Ovary (tissue), 3 donors: ENCODE results near the gene PSENEN.

Experiments used
- EP300 ChIP-seq: sonication (generic); formaldehyde crosslinking; IDR thresholded peaks from one replicate; pipeline ENCODE4 v1.6.1; 2017; ENCODE audit warnings: antibody characterized with exemption
- TF ChIP-seq, protein P1 (sequence below), 3 donors: fragments of 450-650 bp in 2 of 3; fragments of 200-600 bp in 1 of 3; IDR thresholded peaks; one replicate each; pipeline versions ENCODE4 v1.5.1 to v1.8.0; 2016 to 2022; ENCODE audit warnings: antibody characterized with exemption in 3 of 3, mild to moderate bottlenecking in 1 of 3
- donor health status: DM: no; HTN: no; CAD: no.

DNA sequence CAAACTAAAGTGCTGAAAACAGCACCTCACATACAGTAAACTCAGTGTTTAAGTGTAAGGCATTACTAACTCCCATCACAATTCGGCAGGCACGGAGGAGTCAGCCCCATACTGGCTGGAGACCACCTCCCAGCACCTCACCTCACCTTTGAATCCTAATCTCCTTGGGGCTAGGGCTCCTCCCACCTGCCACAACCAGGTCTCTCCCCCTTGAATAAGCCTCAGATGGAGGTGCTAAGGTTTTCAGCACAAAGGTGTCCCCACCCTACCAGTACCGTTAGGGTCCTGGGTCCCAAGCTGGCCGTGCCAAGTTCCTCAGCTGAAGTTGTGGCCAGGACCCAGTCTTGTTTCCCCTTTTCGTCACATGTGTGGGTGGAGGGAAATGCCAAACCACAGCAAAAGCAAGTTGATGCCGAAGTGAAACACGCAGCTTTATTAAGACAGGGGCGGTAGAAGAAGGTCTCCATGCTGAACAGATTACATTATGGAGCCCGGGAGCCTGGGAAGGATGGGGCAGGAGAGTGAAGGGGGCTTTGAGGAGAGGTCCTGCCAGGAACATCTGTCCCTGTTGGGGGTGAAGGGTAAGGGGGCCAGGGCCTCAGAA, 3.2 kb upstream of the PSENEN start, which contains the start of gene IGFLR1:
- TF ChIP-seq, protein P1, sequence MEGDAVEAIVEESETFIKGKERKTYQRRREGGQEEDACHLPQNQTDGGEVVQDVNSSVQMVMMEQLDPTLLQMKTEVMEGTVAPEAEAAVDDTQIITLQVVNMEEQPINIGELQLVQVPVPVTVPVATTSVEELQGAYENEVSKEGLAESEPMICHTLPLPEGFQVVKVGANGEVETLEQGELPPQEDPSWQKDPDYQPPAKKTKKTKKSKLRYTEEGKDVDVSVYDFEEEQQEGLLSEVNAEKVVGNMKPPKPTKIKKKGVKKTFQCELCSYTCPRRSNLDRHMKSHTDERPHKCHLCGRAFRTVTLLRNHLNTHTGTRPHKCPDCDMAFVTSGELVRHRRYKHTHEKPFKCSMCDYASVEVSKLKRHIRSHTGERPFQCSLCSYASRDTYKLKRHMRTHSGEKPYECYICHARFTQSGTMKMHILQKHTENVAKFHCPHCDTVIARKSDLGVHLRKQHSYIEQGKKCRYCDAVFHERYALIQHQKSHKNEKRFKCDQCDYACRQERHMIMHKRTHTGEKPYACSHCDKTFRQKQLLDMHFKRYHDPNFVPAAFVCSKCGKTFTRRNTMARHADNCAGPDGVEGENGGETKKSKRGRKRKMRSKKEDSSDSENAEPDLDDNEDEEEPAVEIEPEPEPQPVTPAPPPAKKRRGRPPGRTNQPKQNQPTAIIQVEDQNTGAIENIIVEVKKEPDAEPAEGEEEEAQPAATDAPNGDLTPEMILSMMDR (IDR thresholded peaks at IDR 0.05) = no peak
- TF ChIP-seq EP300 = no peak
